Measurements from ENCODE around the gene KCNH8.

KCNH8 gene

GRCh38 chr3:19248767-19249166, 100.5 kb downstream of the KCNH8 start:
- DNase-seq (ENCODE audit: low read depth) = no peak
- no peak for TF ChIP-seq CTCF (IDR thresholded peaks at IDR 0.05; ENCODE audit: insufficient read depth, low read depth, low read length, missing control alignments)
- H3K4me3 ChIP-seq (ENCODE audit: low read length) = no peak overlapping the region

GRCh38 chr3:19250959-19251610, 102.8 kb downstream of the KCNH8 start:
- DNase-seq (ENCODE audit: low read depth) = no peak
- H3K4me3 ChIP-seq (ENCODE audit: low read length) = no peak overlapping the region
- no peak for TF ChIP-seq CTCF (IDR thresholded peaks at IDR 0.05; ENCODE audit: insufficient read depth, low read depth, low read length, missing control alignments)

GRCh38 chr3:19254189-19254588, 105.9 kb downstream of the KCNH8 start:
- DNase-seq (ENCODE audit: low read depth) = no peak
- TF ChIP-seq CTCF (IDR thresholded peaks at IDR 0.05; ENCODE audit: insufficient read depth, low read depth, low read length, missing control alignments) = no peak
- H3K4me3 ChIP-seq (ENCODE audit: low read length) = no peak overlapping the region

- DNase-seq (ENCODE audit: low read depth) = no peak
- TF ChIP-seq CTCF (IDR thresholded peaks at IDR 0.05; ENCODE audit: insufficient read depth, low read depth, low read length, missing control alignments) = no peak
- H3K4me3 ChIP-seq (ENCODE audit: low read length) = no peak overlapping the region
These were observed 106.6 kb downstream of the KCNH8 start for GRCh38 chr3:19254784-19255338.

GRCh38 chr3:19256313-19256712, 108.0 kb downstream of the KCNH8 start:
- no peak for DNase-seq (ENCODE audit: low read depth)
- H3K4me3 ChIP-seq (ENCODE audit: low read length) = no peak overlapping the region
- no peak for TF ChIP-seq CTCF (IDR thresholded peaks at IDR 0.05; ENCODE audit: insufficient read depth, low read depth, low read length, missing control alignments)

- TF ChIP-seq CTCF (IDR thresholded peaks at IDR 0.05; ENCODE audit: insufficient read depth, low read depth, low read length, missing control alignments) = no peak
- no peak for DNase-seq (ENCODE audit: low read depth)
These were observed 115.3 kb downstream of the KCNH8 start for GRCh38 chr3:19263606-19264005.

DNA sequence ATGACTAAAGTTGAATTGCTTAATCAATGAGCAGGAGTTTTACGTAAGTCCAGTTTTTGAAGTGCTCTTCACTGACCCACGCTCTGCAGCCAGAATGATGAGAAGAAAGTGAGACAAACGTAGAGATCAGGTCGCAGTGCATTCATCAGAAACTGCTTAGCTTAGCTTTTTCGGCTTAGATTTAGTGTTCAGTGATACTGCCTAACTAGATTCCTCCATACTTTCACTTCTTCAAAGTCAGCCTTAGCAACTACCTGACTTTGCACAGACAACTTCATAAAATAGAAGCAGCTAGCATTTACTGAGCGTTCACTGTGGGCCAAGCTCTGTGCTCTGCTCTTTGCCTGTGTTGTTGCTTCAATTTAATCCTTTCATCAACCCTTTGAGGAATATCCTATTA, 116.1 kb downstream of the KCNH8 start:
- DNase-seq (ENCODE audit: low read depth) = no peak
- H3K4me3 ChIP-seq (ENCODE audit: low read length) = no peak overlapping the region
- TF ChIP-seq CTCF (IDR thresholded peaks at IDR 0.05; ENCODE audit: insufficient read depth, low read depth, low read length, missing control alignments) = no peak

More at GRCh38 chr3:19263606-19264005, 115.3 kb downstream of the KCNH8 start:
- H3K4me3 ChIP-seq (ENCODE audit: low read length) = no peak overlapping the region
